ENCODE data around the gene CBLN2. TPM values are rescaled to one million over a fixed set of nuclear protein-coding genes. Genes with fewer than 3 reads are reported as not detected.

Gene CBLN2
- total RNA-seq, 1 donor from 2014 or later: 0.17 TPM

DNA sequence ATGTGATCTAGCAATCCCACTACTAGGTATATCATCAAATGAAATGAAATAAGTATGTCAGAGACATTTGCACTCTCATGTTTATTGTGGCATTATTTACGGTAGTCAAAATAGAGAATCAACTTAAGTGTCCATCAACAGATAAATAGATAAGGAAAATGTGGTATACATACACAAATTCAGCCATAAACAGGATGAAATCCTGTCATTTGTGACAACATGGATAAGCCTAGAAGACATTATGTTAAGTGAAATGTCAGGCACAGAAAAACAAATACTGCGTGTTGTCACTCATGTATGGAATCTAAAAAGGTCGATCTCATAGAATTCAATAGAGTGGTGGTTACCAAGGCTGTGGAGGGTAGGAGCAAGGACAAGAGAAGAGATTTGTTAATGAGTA lies 22.1 kb upstream of the CBLN2 start:
- Mint-ChIP-seq H3K9me3 (ENCODE audit: unreplicated experiment) (peaks cover 7% of the 10 kb centered on the region), H3K4me1 (ENCODE audit: low read depth, unreplicated experiment) (peaks cover 2% of the 10 kb centered on the region), H3K27ac (ENCODE audit: unreplicated experiment) (no peak overlapping the region), H3K36me3 (ENCODE audit: unreplicated experiment) (peaks cover 13% of the 10 kb centered on the region), H3K27me3 (ENCODE audit: unreplicated experiment) (no peaks in the 10 kb centered on the region), H3K4me3 (ENCODE audit: unreplicated experiment) (no peak overlapping the region)
- TF ChIP-seq, protein P1, sequence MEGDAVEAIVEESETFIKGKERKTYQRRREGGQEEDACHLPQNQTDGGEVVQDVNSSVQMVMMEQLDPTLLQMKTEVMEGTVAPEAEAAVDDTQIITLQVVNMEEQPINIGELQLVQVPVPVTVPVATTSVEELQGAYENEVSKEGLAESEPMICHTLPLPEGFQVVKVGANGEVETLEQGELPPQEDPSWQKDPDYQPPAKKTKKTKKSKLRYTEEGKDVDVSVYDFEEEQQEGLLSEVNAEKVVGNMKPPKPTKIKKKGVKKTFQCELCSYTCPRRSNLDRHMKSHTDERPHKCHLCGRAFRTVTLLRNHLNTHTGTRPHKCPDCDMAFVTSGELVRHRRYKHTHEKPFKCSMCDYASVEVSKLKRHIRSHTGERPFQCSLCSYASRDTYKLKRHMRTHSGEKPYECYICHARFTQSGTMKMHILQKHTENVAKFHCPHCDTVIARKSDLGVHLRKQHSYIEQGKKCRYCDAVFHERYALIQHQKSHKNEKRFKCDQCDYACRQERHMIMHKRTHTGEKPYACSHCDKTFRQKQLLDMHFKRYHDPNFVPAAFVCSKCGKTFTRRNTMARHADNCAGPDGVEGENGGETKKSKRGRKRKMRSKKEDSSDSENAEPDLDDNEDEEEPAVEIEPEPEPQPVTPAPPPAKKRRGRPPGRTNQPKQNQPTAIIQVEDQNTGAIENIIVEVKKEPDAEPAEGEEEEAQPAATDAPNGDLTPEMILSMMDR (IDR thresholded peaks at IDR 0.05; ENCODE audit: partially characterized antibody, unreplicated experiment): no peak
- DNase-seq: no peak

DNA sequence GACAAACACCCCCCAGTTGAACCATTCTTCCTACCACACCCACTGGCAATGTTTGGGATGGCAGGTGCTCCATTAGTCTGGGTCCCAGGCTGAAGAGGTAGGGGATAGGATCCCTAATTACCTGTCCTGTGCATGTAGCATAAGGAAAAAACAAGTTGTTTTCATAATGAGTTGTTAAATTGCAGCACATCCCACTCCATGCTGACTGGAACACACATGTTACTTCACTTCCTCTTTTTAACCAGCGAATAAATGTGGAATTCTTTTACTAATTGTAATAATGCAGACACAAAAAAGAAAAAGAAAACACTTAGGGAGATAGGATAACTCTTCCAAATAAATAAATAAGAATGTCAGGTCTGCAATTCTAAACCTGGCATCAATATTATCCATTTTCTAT lies 11.8 kb upstream of the CBLN2 start:
- Mint-ChIP-seq H3K36me3 (ENCODE audit: unreplicated experiment) (no peaks in the 10 kb centered on the region), H3K9me3 (ENCODE audit: unreplicated experiment) (no peaks in the 10 kb centered on the region), H3K4me3 (ENCODE audit: unreplicated experiment) (no peak overlapping the region), H3K27ac (ENCODE audit: unreplicated experiment) (no peak overlapping the region), H3K4me1 (ENCODE audit: low read depth, unreplicated experiment) (no peaks in the 10 kb centered on the region), H3K27me3 (ENCODE audit: unreplicated experiment) (no peaks in the 10 kb centered on the region)
- TF ChIP-seq, protein P1 (IDR thresholded peaks at IDR 0.05; ENCODE audit: partially characterized antibody, unreplicated experiment): no peak
- DNase-seq: no peak

DNA sequence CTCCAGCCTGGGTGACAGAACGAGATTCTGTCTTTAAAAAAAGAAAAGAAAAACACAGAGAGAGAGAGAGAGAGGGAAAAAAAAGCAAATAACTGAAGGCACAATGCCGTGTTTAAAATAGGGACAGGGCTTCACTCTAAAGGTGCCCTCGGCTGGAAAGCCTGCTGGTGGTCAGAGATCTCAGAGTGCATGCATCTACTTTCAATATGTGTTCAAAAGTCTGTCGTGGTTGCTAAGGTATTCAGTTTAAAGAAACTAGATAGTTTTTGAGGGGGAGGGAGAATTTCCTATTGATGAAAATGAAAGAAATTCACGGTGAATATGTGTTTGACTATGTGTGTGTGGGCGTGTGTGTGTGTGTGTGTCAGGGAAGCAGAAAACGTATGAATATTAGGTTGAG lies 11.0 kb upstream of the CBLN2 start:
- Mint-ChIP-seq H3K9me3 (ENCODE audit: unreplicated experiment) (no peaks in the 10 kb centered on the region), H3K27me3 (ENCODE audit: unreplicated experiment) (no peaks in the 10 kb centered on the region), H3K27ac (ENCODE audit: unreplicated experiment) (no peak overlapping the region), H3K4me1 (ENCODE audit: low read depth, unreplicated experiment) (no peaks in the 10 kb centered on the region), H3K4me3 (ENCODE audit: unreplicated experiment) (no peak overlapping the region), H3K36me3 (ENCODE audit: unreplicated experiment) (no peaks in the 10 kb centered on the region)
- TF ChIP-seq, protein P1 (IDR thresholded peaks at IDR 0.05; ENCODE audit: partially characterized antibody, unreplicated experiment): no peak
- no peak for DNase-seq

DNA sequence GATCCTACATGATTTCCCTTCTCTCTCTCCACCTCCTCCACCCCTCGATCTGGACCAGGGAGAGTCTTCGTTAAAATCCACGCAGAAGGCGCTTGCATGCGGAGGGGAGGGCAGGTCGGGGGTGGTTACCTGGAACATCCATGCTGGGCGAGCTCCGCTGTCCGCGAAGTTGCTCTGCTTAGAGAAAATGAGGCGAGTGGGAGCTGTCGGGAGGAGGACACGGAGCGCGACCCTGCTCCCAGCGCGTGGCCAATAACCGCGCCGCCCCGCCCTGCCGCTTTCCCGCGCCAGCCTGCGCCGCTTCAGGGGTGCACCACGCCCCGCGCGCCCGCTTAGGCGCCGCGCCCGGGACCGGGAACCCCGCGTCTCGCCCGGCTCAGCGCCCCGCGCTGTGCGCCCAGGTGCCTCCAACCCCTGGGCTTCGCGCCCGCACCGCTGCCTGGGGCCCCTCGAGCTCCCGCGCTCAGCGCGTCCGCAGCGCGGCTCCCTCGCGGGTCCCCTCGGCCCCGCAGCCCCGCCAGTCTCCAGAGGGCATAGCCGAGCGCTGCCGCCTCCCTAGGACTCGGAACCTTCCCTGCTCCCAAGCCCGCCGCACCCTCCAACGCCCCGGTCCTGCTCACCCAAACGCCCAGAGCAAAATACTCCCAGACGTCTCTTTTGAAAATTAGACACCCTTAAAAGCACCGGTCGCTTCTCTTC lies 636 bp downstream of the CBLN2 start:
- Mint-ChIP-seq H3K4me3 (ENCODE audit: unreplicated experiment) (peak overlapping the region; percentile 95), H3K9me3 (ENCODE audit: unreplicated experiment) (peaks cover 13% of the 10 kb centered on the region), H3K27me3 (ENCODE audit: unreplicated experiment) (peaks cover 18% of the 10 kb centered on the region), H3K4me1 (ENCODE audit: low read depth, unreplicated experiment) (peaks cover 9% of the 10 kb centered on the region), H3K27ac (ENCODE audit: unreplicated experiment) (no peak overlapping the region), H3K36me3 (ENCODE audit: unreplicated experiment) (peaks cover 3% of the 10 kb centered on the region)
- peak; percentile 34 for DNase-seq
- TF ChIP-seq, protein P1 (IDR thresholded peaks at IDR 0.05; ENCODE audit: partially characterized antibody, unreplicated experiment): no peak

DNA sequence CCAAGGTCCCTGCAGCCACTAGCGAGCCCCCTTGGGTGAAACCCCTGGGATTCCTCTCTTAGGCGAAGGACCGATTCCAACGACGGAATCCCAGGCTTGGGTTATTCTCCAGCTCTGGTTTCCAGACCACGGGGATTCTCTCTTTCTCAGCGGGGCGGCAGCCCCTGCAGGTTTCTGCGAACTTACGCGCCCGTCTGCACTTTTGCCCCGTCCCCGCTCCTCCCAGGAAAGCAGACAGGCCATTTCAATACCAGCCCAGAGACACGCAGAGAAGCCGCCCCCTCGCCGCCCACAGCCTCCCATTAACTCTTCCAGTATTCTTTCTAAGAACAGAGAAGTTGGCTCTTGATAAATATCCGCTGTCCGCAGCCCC lies 1.2 kb downstream of the CBLN2 start:
- Mint-ChIP-seq H3K4me1 (ENCODE audit: low read depth, unreplicated experiment) (peaks cover 9% of the 10 kb centered on the region), H3K9me3 (ENCODE audit: unreplicated experiment) (peaks cover 13% of the 10 kb centered on the region), H3K27ac (ENCODE audit: unreplicated experiment) (no peak overlapping the region), H3K27me3 (ENCODE audit: unreplicated experiment) (peaks cover 18% of the 10 kb centered on the region), H3K36me3 (ENCODE audit: unreplicated experiment) (peaks cover 3% of the 10 kb centered on the region), H3K4me3 (ENCODE audit: unreplicated experiment) (peak overlapping the region; percentile 95)
- peak; percentile 27 for DNase-seq
- TF ChIP-seq, protein P1 (IDR thresholded peaks at IDR 0.05; ENCODE audit: partially characterized antibody, unreplicated experiment): no peak

Data from glutamatergic neuron (in vitro differentiated cells).